ENCODE results near the gene PTPN20. TPM values are rescaled to one million over a fixed set of nuclear protein-coding genes. Genes with fewer than 3 reads are reported as not detected.

PTPN20 gene
- total and polyA plus RNA-seq, 5 donors = 6.7 to 26.6 (median 18.7) TPM

DNA sequence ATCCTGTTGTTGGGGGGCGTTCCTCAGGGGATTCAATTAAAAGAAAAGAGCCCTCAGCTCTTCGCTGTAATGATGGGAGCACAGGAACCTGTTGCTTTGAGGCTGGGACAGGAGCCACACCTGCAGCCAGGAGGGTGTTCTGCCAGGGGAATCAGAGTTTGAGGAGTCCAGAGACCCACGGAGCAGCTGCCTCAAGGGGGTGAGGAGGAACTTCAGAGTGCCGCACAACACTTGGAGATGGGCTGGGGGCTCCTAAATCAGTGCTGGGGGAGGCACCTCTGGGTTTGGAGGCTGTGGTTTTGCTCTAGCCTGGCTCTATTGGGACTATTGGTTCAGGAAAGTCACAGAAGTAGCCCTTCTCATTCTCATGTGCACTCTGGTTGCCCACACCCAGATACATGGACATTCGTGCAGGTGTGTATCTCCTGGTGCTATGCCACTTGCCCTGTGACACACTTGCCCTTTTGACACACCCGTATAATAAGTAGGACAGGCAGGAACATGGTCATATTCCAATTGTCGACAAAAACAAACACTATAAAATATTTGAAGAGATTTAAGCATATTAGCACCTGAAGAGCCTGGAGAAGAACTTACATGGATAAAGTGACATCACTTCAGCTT lies 98.1 kb downstream of the PTPN20 start:
- Histone ChIP-seq H3K4me3 (ENCODE audit: low read length) (no peak overlapping the region), H3K27me3 (ENCODE audit: control insufficient read depth, insufficient read depth) (no peaks in the 10 kb centered on the region), H3K4me1 (ENCODE audit: control insufficient read depth, insufficient read depth, low read length) (no peaks in the 10 kb centered on the region), H3K9me3 (ENCODE audit: control insufficient read depth, low read length) (no peaks in the 10 kb centered on the region), H3K27ac (ENCODE audit: low read length) (no peak overlapping the region)
- 71% methylated on average over 7 of the region's 7 CpGs for WGBS
- ATAC-seq (no peak), DNase-seq (no peak)
- intact Hi-C loops (cut with DNase I) = no loop called here

DNA sequence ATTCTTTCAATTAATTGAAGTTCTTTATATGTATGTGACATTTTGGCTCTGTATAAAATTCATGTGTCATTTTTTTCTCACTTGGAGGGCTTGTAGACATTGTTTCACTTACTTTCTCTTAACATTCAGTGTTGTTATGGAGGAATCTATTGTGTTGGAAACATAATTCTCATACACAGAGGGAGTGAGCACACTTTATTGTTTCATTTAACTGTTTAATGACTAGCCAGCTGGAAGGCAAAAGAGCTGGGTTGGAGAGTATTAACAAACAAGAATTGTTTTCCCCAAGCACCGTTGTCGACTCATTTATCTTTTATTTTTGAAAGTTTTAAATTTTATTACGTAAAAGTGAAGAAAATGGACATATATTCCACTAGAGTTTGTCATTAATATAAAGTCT lies 98.8 kb downstream of the PTPN20 start:
- 89% methylated on average over 3 of the region's 3 CpGs for WGBS
- no peak for ATAC-seq
- no peaks in the 10 kb centered on the region for H3K27me3 ChIP-seq (ENCODE audit: control insufficient read depth, insufficient read depth)
- DNase-seq = no peak
- intact Hi-C loops (cut with DNase I) = no loop called here
- no peak overlapping the region for H3K4me3 ChIP-seq (ENCODE audit: low read length)
- no peak overlapping the region for H3K27ac ChIP-seq (ENCODE audit: low read length)
- H3K9me3 ChIP-seq (ENCODE audit: control insufficient read depth, low read length) = no peaks in the 10 kb centered on the region
- no peaks in the 10 kb centered on the region for H3K4me1 ChIP-seq (ENCODE audit: control insufficient read depth, insufficient read depth, low read length)

DNA sequence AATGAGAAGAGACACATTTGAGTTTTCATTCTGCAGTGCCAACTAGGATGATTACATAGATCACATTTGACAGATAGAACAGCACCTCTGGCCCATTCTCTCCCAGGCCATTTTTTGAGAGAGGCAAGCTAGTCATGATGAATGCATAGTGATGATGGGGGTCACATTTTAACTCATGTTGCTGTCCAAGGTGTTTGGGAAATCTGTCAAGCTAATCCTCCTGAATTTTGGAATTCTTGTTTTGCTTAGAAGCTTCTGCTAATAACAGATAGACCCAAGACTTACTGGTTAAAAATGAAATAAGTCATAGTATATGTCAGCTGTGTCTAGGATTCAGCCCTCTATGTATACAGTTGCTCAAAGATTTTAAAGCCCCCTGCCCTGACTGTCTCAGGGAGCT lies 101.0 kb downstream of the PTPN20 start:
- no peak for DNase-seq
- no peak overlapping the region for H3K27ac ChIP-seq (ENCODE audit: low read length)
- no peaks in the 10 kb centered on the region for H3K27me3 ChIP-seq (ENCODE audit: control insufficient read depth, insufficient read depth)
- no peaks in the 10 kb centered on the region for H3K4me1 ChIP-seq (ENCODE audit: control insufficient read depth, insufficient read depth, low read length)
- intact Hi-C loops (cut with DNase I) = no loop called here
- no peak for ATAC-seq
- H3K9me3 ChIP-seq (ENCODE audit: control insufficient read depth, low read length) = no peaks in the 10 kb centered on the region
- H3K4me3 ChIP-seq (ENCODE audit: low read length) = no peak overlapping the region

DNA sequence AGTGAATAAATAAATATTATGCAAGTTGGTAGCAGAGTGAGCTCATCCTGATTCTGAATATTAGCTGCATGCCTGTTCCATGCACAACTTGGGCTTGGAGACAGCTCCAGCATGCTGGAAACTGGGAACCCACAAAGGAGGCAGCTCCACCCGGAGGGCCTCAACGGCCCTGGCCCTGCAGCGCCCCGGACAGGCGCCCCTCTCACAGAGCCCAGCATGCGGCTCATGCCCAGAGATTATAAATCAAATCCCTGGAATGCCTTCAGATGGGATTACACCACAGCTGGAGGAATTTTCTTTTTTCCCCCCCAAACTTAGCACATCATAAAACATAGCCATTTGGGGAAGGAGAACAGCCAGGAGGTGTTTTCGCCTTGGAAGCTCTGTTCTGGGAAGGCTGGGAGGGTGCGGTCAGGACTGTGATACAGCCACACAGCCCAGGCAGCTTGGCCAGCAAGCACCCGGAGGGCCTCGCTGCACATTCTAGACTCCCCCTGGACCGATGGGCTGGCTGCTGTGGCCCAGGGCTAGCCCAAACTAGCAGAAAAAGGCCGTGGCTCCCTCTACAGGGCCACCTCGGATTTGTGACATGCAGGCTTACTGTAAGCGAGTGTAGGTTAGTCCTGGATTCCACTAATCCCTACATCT lies 102.4 kb downstream of the PTPN20 start:
- no peaks in the 10 kb centered on the region for H3K9me3 ChIP-seq (ENCODE audit: control insufficient read depth, low read length)
- peak in 2 of 3 donors; percentile 54 to 83 for DNase-seq
- H3K27me3 ChIP-seq (ENCODE audit: control insufficient read depth, insufficient read depth) = no peaks in the 10 kb centered on the region
- H3K27ac ChIP-seq (ENCODE audit: low read length) = no peak overlapping the region
- ATAC-seq = peak; percentile 61 to 85
- WGBS = 68% methylated on average over 14 of the region's 14 CpGs
- intact Hi-C loops (cut with DNase I) = no loop called here
- no peak overlapping the region for H3K4me3 ChIP-seq (ENCODE audit: low read length)
- no peaks in the 10 kb centered on the region for H3K4me1 ChIP-seq (ENCODE audit: control insufficient read depth, insufficient read depth, low read length)

DNA sequence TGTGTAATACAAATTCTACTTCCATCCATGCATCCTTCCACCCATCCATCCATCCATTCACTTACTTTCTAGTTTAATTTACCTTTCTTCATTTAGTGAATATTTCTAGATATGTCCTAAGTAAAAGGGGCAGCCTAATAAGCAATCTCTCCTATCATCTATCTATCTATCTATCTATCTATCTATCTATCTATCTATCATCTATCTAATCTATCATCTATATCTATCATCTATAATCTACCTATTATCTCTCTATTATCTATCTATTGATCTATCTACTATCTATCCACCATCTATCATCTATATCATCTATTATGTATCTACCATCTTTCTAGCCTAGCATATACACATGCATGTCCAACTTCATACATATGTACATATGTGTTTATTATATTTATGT lies 104.2 kb downstream of the PTPN20 start:
- no peak overlapping the region for H3K27ac ChIP-seq (ENCODE audit: low read length)
- no peaks in the 10 kb centered on the region for H3K4me1 ChIP-seq (ENCODE audit: control insufficient read depth, insufficient read depth, low read length)
- no peak overlapping the region for H3K4me3 ChIP-seq (ENCODE audit: low read length)
- H3K9me3 ChIP-seq (ENCODE audit: control insufficient read depth, low read length) = no peaks in the 10 kb centered on the region
- no peak for DNase-seq
- H3K27me3 ChIP-seq (ENCODE audit: control insufficient read depth, insufficient read depth) = no peaks in the 10 kb centered on the region
- no peak for ATAC-seq
- intact Hi-C loops (cut with DNase I) = no loop called here

DNA sequence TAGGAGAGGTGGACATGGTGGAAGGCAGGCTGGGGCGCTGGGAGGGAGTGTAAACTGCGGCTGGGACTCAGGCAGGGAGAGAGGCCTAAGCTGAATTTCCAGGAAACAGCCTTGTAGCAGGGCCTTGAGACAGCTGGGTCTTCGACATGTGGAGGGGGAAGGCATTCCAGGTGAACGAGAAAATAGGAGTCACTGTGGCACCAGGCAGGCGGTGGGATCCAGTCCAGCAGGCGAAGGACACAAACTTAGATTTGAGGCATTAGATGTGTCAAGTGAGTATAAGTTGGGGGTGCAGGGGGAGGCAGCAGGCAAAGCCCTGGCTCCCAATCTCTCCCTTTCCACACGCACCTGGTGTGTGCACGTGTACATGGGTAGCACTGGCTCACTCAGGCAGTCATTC lies 105.3 kb downstream of the PTPN20 start:
- intact Hi-C loops (cut with DNase I) = no loop called here
- Histone ChIP-seq H3K27me3 (ENCODE audit: control insufficient read depth, insufficient read depth) (no peaks in the 10 kb centered on the region), H3K4me1 (ENCODE audit: control insufficient read depth, insufficient read depth, low read length) (no peaks in the 10 kb centered on the region), H3K27ac (ENCODE audit: low read length) (no peak overlapping the region), H3K9me3 (ENCODE audit: control insufficient read depth, low read length) (no peaks in the 10 kb centered on the region), H3K4me3 (ENCODE audit: low read length) (no peak overlapping the region)
- DNase-seq (no peak), ATAC-seq (no peak)
- WGBS = 91% methylated on average over 8 of the region's 8 CpGs

DNA sequence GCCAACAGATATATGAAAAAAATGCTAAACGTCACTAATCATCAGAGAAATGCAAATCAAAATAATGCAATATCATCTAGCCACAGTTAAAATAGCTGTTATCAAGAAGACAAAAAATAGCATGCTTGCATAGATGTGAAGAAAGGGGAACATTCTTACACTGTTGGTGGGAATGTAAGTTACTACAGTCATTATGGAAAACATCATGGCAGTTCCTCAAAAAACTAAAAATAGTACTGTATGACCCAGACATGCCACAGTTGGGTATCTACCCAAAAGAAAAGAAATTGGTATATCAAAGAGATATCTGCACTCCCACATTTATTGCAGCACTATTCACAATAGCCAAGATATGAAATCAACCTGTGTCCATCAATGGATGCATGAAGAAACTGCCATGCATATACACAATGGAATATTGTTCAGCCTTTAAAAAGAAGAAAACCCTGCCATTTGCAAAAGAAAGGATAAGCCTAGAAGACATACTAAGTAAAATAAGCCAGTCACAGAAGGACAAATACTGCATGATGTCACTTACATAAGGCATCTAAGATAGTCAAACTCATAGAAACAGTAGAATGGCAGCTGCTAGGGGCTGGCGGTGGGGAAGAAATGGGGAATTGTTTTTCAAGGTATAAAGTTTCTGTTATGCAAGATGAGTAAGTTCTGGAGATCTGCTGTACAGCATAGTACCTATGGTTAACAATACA lies 107.0 kb downstream of the PTPN20 start:
- DNase-seq (no peak), ATAC-seq (no peak)
- Histone ChIP-seq H3K9me3 (ENCODE audit: control insufficient read depth, low read length) (no peaks in the 10 kb centered on the region), H3K4me1 (ENCODE audit: control insufficient read depth, insufficient read depth, low read length) (no peaks in the 10 kb centered on the region), H3K4me3 (ENCODE audit: low read length) (no peak overlapping the region), H3K27ac (ENCODE audit: low read length) (no peak overlapping the region), H3K27me3 (ENCODE audit: control insufficient read depth, insufficient read depth) (no peaks in the 10 kb centered on the region)
- 78% methylated on average over 2 of the region's 2 CpGs for WGBS
- intact Hi-C loops (cut with DNase I) = loop anchor here in 1 of 4 donors (2.0 kb wide), 1 partner anchor 71 kb away; no protein-coding TSS in a partner anchor

DNA sequence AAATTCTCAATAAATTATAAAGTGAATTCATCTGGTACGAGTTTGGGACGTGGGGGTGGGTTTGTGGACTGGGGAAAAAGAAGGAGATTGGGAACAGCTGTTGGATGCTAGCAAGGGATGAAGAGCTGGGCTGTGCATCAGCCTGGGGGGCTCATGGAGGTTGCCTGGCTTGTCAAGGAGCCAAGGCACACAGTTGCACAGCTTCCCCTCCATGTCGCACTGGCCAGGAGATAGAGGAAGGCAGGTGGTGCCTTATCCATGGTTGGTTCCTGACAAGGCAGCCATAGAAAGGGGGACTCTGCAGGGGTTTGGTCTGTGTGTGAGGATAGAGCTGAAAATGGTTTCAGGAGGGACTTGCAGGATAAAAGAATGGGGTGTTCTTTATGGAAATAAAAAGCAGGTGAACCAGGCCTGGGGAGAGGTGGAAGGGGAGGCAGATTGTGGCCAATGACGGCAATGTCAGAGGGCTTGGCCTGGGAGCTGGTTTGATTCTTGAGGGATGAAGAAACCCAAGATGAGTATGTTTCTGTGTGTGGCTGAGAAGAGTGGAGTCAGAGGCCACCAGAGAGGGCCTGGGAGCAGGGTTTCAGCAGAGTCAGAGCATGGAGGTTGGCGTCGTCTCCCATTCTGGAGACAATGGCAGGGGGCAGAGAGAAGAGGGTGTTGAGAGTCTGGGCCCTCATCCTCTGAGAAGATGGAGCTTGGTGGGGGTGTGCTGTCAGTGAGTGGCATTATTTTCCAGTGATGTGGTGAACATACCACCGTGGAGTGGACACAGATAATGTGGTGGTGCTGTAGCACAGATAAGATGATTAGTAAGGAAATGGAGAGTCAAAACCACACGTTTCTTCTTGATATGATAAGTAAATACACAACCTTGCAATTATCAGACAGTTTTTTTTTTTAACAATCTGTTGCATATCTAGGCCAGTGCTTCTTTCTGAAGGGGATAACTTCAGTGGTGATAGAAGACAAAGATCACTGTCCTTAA lies 108.2 kb downstream of the PTPN20 start:
- DNase-seq = no peak
- intact Hi-C loops (cut with DNase I) = loop anchor here in 1 of 4 donors (2.0 kb wide), 1 partner anchor 69 kb away; no protein-coding TSS in a partner anchor
- WGBS = 68% methylated on average over 8 of the region's 8 CpGs
- no peak for ATAC-seq
- no peaks in the 10 kb centered on the region for H3K9me3 ChIP-seq (ENCODE audit: control insufficient read depth, low read length)
- no peak overlapping the region for H3K4me3 ChIP-seq (ENCODE audit: low read length)
- H3K27ac ChIP-seq (ENCODE audit: low read length) = no peak overlapping the region
- no peaks in the 10 kb centered on the region for H3K4me1 ChIP-seq (ENCODE audit: control insufficient read depth, insufficient read depth, low read length)
- no peaks in the 10 kb centered on the region for H3K27me3 ChIP-seq (ENCODE audit: control insufficient read depth, insufficient read depth)

DNA sequence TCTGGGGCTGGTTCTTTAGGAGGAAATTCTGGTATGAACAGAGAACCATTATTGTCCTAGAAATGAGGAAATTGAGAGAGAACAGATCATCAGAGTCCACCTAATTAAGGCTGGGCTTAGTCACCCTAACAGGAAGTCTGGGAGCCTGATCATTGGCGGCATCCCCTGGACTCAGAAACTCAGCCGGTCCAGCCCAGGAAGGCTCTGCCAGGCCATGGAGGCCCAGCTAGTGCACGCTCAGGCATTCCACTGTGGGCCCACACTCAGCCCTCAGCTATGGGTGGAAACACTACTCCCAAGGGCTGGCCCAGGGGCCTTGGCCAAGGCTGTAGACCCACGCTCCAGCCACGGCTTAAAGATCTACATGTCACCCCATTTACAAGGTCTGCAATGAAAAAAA lies 109.2 kb downstream of the PTPN20 start:
- peak in 1 of 2 donors; percentile 24 for ATAC-seq
- H3K9me3 ChIP-seq (ENCODE audit: control insufficient read depth, low read length) = no peaks in the 10 kb centered on the region
- WGBS = 74% methylated on average over 5 of the region's 5 CpGs
- no peak overlapping the region for H3K4me3 ChIP-seq (ENCODE audit: low read length)
- peak in 1 of 3 donors; percentile 48 for DNase-seq
- H3K4me1 ChIP-seq (ENCODE audit: control insufficient read depth, insufficient read depth, low read length) = no peaks in the 10 kb centered on the region
- H3K27me3 ChIP-seq (ENCODE audit: control insufficient read depth, insufficient read depth) = no peaks in the 10 kb centered on the region
- no peak overlapping the region for H3K27ac ChIP-seq (ENCODE audit: low read length)
- intact Hi-C loops (cut with DNase I) = no loop called here

DNA sequence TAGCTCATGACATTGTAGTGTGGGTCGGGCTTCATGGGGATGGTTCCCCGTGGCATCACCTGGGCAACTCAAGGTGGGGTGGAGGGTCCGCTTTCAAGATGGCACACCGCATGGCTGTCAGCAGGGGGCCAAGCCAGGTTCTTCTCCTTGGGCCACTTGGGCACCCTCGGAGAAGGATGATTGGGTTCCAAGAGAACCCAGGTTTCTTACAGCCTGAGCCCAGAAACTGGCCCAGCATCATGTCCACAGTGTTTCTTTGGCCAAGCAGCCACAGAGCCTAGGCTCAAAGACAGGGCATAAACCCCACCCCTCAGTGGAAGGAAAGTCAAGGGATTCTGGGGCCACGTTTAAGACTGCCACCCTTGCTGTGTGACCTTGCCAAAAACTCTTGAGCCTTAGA lies 110.6 kb downstream of the PTPN20 start:
- Histone ChIP-seq H3K4me1 (ENCODE audit: control insufficient read depth, insufficient read depth, low read length) (no peaks in the 10 kb centered on the region), H3K9me3 (ENCODE audit: control insufficient read depth, low read length) (no peaks in the 10 kb centered on the region), H3K27ac (ENCODE audit: low read length) (no peak overlapping the region), H3K4me3 (ENCODE audit: low read length) (no peak overlapping the region), H3K27me3 (ENCODE audit: control insufficient read depth, insufficient read depth) (no peaks in the 10 kb centered on the region)
- WGBS = 89% methylated on average over 6 of the region's 6 CpGs
- intact Hi-C loops (cut with DNase I) = no loop called here
- ATAC-seq (no peak), DNase-seq (no peak)
